ENCODE data around the gene P2RY6. TPM values are rescaled to one million over a fixed set of nuclear protein-coding genes. Genes with fewer than 3 reads are reported as not detected.
"Not testable (repeated sequence)": the region's sequence is repeated elsewhere in the genome, so short reads cannot be mapped to it uniquely, and the experiment has no call there.

Gene P2RY6
- total RNA-seq, 1 donor from 2014 or later: 6.7 TPM

DNA sequence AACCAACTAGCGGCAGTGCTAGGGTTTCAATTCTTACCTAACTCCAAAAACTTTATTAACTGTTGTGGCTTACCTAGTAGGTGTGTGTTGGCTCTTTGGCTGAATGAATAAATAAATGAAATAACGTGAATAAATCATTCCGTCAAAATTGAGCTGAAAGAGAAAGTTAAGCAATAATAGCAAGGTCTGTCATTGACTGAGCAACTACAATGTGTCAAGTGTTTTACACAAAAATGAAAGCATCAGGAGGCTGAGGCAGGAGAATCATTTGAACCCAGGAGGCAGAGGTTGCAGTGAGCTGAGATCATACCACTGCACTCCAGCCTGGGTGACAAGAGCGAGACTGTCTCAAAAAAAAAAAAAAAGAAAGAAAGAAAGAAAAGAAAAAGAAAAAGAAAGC lies 2.1 kb downstream of the P2RY6 start:
- DNase-seq (ENCODE audit: low spot score): not testable (repeated sequence)

DNA sequence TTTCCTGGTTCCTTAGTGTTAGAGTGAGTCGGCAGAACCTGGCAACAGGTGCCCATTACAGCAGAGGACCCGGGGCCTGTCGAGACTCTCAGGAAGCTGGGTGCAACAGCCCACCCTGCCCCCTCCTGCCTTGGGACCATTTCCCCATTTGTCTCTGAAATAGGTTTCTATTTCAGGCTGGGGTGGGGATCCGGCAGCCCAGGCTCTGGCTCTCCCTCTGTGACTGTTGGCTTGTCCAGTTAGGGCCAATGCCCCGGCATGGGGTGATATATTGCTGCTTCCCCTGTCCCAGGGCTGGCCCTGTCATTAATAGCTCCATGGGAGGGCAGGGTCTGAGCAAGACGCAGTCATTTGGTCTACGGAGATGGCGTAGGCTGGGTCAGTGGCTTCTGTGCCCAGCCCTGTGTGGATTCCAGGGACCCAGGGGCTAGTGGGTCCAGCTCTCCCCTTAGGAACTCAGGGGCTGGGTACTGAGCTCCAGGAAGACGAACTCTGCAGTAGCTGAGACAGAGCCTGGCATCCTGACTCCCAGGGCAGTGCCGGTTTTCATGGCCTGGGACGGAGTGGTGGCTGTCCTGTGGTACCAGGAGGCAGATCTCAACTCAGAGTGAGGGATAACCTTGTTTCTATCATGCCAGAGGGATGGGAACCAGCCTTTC lies 2.7 kb downstream of the P2RY6 start:
- no peak for DNase-seq (ENCODE audit: low spot score)

DNA sequence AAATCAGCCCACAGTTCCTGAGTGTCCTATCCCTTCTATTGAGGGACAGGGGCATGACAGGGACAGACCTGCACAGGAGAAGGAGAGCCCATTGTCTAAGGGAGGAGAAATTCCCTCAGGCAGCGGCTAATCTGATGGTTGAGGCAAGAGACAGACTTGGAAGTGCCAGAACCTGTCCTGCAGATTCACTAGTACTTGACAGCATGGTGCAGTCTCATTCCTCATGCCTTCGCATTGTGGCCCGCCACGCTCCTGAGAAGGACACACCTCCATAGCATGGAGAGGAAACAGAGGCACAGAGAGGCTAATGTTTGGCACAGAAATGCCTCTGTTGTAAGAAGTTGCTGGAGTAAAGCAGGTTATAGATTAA lies 3.2 kb downstream of the P2RY6 start:
- no peak for DNase-seq (ENCODE audit: low spot score)

DNA sequence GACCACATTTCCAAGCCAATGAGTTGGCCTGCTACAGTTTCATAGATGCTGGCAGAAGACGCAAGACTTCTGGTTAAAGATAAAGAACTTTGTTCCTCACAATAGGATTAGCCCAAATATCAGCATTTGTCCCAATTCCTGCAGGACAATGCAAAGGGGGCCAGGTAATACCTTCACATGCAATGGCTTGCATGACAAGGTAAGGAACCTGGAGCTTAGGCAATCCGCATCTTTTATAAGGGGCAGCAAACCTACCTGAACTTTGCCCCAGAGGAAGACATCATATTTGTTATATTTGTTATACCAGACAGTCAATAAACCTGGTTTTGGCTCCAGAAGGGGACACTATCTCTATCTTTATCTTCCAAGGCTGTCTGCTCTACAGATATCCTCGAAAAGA lies 5.3 kb downstream of the P2RY6 start:
- no peak for DNase-seq (ENCODE audit: low spot score)

DNA sequence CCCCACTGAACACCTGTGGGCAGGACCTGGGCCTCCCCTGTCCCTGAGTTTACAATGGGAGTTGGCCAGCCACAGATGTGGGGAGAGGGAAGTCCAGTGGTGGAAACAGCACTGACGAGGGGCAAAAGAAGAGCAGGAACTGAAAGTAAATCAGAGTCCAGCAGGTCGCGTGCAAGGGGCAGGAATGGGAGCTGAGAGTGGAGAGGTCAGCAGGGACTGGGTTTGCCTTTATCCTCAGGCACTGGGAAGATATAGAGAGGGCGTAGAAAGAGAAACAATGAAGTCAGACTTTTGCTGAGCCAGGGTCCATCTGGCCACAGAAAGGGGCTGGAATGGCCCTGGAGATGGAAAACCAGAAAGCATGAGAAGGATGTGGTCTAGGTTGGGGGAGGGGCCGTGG lies 8.5 kb downstream of the P2RY6 start:
- no peak for DNase-seq (ENCODE audit: low spot score)

DNA sequence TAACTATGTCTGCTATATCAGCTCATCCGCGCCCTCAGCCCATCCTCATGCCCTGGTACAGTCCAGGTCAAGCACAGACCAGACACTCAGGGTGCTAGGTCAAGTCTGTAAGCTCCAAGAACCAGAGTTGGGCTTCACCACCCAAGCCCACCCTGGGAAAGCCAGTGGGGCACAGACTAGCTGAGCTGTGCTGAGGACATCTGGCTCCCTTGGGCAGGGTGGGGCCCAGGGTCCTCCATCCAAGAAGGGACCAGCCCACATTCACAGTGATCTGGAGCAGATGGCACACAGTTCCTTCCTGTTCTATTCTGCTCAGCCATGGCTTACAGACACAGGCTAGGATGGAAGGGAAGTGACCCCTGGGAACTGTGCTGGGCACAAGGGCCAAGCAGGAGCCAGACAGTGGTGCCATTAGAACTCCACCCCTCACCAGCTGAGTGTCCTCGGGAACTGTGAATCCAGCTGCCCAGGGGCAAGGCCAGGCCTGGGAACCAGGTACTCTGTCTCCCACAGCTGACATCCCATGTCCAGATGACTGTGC lies 9.1 kb downstream of the P2RY6 start:
- no peak for DNase-seq (ENCODE audit: low spot score)

DNA sequence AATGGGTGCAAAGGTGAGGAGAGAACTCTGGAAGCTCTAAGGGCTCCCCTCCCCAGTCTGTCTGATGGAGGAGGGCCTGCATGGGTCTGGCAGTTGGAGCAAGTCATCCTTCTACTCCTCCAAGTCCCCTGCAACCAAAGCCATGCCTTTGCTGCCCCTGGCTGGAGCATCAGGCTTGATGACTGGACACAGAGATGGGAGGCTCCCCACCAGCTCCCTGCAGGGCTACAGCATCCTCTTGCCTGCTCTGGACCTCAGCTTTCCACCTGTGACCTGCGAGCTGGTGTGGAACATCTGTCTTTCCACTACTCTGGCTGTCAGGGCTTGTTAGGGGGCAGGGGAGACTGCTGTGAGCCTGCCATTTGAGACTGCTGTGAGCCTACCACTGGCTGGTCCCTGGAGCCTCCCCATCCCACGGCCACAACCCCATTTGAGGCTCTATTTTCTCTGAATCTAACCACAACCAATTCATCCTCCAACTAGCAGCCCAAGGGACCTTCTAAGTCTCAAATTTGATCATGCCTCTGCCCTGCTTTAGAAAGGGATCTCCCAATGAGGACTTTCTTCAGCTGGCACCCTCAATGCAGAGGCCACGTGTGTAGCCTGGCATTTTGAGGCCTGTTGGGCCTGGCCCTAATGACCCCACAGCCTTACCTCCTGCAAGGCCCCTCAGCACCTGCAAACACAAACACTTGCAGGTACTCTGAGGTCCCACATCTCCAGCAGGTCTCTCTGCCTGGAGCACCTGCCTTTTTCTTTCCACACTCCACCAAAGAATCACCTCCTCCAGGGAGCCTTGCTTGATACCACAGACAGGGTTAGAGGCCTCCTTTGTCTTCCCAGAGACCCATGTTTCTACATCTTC lies 9.9 kb downstream of the P2RY6 start:
- DNase-seq (ENCODE audit: low spot score): no peak

DNA sequence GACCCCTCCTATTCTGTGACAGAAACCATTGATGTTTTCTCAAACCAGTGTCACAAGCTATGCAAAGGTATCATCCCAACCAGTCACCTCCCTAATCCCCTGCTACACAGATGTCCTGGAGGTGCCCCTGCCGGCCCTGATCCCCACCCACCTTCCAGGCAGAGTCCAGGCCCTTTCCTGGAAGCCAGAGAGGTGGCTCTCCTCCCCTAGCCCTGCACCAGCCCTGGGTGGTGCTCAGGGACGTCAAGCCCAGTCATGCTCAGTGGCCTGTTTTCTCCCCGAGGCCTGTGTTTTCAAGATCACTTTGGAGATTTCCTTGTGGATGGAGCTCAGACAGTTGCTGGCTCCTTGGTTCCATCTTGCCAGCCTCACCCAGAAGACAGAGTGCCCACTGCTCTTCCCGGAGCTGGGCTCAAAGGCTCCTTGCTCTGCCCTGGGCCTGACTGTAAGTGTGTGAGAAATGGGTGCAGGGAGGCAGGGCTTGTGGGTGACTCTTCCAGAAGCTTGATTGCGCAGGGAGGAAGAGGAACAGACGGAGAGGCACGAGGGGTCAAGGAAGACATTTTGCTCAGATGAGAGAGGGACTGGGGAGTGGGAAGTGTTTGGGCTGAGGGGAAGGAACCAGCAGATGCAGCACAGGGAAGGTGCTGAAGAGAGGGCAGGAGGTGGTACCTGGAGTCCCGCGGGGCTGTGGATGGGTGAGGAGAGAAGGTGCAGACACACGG lies 11.3 kb downstream of the P2RY6 start:
- no peak for DNase-seq (ENCODE audit: low spot score)

DNA sequence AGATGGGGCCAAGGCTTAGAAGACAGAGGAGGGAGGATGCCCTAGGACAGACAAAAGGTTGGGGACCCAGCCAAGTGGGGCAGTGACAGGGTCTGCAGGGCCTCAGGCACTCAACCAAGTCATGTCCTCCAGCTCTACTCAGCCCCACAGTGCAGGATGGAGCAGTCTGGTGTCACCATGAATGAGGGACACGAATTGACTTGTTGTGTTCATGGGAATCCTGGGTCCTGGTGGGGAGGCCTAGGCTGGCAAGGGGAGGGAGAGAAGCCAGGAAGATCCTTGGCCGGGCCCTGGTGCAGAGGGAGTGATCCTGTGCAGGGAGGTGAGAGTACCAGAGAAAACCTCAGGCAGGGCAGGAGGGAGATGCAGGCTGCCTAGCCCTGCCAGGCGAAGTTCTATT lies 12.0 kb downstream of the P2RY6 start:
- no peak for DNase-seq (ENCODE audit: low spot score)

DNA sequence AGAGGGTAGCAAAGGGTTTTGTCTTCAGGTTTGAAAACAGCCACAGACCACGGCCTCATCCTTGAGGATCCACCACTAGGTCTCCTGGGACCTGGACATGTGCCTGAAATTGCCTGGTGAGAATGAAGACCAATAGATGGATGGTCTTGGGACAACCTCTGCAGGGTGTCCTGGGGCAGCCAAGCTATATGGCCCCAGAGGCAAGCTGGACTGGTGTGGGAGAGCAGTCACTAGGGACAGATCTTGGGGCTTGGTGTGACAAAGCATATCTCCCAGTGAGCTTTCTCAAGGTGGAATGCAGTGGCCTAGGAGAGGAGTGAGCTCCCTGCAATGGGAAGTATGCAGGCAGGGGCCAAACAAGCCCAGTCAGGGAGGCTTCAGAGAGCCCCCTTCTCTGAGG lies 13.6 kb downstream of the P2RY6 start:
- no peak for DNase-seq (ENCODE audit: low spot score)

DNA sequence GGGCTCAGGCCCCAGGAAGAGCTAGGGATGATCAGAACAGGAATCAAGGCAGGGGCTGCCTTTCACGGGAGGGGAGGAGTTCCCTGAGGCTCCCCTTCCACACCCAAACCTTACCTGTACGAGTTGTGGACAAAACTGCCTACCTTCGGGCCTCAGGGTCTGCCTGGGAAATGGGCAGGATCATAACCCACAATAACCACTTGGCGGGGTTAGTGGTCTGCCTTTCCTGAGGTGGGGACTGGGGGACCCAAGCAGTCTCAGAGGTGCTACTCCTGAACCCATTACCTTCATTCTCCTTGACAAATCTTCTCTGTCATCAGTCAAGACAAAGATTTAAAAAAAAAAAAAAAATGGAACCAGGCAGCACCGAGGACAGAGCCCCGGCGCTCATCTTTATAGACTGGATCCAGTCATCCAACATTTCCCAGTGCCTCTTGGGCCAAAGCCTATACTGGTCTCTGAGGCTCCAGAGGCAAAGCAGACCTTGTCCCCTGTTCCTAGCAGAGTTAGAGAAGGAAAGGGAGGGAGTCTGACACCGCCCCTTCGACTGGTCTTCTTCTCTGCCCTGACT lies 14.2 kb downstream of the P2RY6 start:
- DNase-seq (ENCODE audit: low spot score): no peak

DNA sequence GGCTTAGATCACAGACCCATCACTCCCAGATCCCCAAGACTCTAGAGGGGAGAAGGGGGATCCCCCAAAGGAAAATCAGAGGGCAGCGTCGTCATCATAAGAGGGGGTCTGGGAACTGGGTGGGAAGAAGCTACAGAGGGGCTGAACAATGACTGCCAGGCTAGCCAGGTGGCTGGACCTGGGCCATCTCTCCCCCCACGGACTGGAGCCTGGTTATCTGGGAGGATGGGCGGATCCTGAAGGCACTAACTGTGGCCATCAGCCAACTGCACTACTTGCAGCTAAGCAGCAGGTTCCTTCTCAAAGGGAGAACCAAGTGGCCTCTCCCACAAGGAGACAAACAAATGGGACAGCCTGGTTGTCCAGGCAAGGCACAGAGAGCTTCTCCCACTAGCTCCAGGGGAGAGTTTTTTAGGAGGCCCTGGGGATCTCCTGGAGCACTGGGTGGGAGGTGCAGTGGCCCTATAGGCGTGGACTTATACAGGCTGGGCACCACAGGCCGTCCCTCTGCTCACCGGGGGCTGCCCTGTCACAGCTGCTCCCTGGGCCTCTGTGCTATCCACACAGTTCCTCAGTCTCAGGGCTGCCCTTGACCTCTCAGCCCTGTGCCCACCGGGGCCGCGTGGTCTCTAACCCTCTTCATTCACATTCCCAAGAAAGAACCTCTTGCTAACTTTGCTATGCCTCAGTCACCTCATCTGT lies 15.4 kb downstream of the P2RY6 start:
- DNase-seq (ENCODE audit: low spot score): no peak

DNA sequence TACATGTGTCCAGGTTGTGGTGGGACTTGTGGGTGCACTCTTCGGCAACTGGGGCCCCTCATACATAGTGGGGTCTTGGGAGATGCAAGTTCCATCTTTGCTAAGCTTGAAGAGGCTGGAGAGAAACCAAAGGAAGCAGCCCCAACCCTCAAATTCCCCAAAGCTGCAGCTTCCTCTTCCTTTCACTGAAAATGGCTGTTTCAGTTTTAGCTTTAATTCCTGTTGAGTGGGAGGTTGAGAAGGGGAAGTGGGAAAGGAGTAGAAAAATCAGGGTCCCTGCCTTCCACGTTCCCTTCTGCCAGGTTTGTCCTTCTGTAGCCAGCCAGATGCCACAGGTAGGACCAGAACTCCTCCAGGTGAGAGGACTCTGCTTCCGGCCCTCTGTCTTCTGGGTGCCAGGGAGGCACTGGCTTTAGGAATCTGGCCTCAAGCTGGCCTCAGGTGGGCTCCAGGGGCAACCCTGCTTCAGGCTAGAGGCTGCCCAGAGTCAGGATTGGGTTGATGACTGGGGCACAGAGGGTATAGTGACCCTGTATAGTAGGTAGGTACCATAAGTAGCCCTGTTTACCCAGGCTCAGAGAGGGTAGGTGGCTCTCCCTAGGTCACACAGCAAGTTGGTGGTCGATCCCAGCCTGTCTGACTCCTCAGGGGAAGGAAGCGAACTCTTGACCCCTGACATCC lies 16.2 kb downstream of the P2RY6 start:
- DNase-seq (ENCODE audit: low spot score): no peak

DNA sequence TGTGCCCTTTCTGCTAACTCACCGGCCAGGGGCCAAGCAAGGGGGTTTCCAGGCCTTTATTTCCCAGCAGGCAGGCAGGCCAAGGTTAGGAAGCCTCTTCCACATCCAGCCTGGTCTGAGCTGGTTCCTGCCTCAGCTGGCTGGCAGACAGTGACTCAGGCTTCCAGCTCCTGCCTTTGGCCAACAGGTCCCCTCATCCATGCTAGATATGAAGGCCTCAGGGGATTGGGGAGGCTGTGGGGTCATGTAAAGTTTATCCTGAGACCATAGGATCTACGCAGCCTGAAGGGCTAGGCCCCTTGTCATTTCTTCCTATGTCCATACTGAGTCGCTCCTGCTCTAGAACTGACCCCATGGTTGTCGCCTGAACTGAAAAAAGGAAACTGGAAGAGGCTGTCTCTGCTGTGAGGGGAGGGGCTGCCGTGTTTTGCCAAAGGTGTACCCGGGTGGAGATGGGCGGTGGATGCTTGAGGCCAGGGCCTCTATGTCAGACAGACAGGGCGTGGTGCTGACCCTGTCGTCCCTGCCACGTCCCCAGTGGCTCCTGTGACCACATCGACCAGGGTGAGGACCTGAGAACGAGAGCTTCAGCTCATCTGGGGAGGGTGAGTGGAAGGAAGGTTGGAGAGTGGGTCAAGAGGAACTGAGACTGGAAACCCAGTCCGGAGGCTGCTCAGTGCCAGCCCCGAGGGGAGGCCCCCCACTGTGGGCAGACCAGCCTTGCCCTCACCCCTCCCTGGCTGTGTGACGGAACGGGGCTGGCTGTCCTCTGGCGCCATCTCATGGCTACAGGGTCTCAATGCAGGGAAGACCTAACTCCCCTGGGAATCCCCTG lies 17.0 kb downstream of the P2RY6 start:
- DNase-seq (ENCODE audit: low spot score): no peak

DNA sequence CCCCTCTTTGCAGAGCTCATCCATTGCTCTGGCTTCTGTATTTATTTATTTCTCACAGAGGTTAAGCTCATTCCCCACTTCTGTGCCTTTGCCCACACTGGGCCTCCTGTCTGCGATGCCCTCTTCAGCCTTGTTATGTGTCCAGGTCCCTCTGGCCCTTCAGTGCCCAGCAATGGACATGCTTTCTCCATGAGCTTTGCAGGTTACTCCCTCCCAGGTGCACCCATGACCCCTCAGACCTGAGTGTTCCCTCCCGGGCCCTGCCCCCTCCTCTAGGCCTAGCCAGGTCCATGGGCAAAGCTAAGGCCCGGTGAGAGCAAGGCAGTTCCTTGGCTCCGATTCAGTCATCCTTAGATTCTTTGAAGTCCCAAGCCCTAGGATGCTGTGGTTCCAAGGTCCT lies 18.4 kb downstream of the P2RY6 start:
- DNase-seq (ENCODE audit: low spot score): no peak

DNA sequence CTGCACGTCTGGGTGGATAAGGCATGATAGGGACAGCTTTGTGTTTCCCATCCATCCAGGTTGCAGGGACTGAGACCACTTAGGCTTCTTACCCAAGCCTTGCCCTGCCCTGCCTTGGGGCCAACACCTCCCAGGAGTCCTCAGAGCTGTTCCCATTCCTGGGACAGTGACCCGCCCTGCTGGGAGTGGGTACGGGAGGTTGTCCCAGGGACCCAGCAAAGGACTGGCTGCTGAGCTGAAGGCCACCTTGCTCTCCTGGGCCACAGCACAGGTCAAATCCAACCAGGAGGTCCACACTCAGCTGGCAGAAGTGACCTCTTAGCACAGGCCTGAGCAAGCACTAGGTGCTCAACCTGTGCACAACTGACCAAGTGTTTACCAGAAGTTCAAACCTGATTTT lies 19.1 kb downstream of the P2RY6 start:
- DNase-seq (ENCODE audit: low spot score): no peak

DNA sequence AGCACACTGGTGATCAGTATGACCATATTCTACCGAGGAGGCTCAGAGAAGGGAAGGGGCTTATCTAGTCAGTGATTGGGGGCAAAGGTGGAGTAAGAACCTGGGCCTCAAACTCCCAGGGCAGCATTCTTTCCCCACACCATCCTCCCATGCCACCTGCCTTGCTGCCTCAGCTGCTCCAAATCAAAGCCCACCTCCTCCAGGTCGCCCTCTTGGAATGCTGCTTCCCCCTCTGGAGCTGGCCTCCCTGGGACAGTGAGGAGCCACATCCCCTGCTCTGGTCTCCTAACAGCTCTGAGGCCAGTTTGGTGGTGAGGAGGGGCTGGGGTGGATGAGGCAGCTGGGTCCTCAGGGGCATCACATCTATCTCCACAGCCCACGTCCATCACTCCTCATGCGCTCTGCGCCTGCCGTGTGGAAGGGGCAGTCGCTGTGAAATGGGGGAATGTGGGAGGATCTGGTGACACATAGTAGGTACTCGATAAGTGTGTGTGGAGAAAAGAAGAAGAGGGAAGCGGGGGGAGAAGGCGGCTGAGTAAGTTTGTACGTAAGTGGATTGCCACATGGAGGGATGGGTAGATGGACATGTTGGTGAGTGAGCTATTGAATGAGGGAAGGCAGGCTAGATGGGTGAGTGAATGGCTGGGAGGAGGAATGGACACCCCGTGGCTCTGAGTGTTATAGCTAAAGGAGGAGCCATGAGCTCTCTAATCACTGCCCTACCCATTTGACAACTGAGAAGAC lies 19.8 kb downstream of the P2RY6 start:
- no peak for DNase-seq (ENCODE audit: low spot score)

DNA sequence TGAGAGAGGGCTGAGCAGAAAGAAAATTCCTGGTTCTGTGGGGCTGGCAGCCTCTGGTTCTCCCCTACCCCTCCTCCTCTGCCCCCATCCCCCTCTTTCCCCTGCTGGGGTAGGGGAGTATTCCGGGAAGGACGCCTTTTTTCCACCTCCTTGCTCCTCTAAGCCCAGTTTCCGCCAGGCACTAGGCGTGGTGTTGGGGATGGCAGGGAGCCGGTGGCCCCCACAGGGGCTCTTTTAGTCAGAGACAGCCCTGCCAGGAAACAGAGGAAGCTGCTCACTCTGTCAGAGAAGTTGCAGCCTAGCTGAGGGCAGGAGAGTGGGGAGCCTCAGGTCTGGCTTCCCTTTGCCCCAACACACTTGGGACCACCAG lies 20.4 kb downstream of the P2RY6 start:
- no peak for DNase-seq (ENCODE audit: low spot score)

Data from mesenteric fat pad (tissue), 1 donor.